ENCODE measurements around the gene GJA3.

GRCh38 chr13:20090349-20090748 lies 70.5 kb downstream of the GJA3 start:
- TF ChIP-seq CTCF (conservative IDR thresholded peaks at IDR 0.05; ENCODE audit: low read length) (peak; percentile 41; the same call in 1 of the 2 replicates), EZH2phosphoT487 (IDR thresholded peaks at IDR 0.05; ENCODE audit: borderline replicate concordance, low read depth, low read length) (no peak)
